Measurements from ENCODE around the gene KISS1.

The KISS1 gene

DNA sequence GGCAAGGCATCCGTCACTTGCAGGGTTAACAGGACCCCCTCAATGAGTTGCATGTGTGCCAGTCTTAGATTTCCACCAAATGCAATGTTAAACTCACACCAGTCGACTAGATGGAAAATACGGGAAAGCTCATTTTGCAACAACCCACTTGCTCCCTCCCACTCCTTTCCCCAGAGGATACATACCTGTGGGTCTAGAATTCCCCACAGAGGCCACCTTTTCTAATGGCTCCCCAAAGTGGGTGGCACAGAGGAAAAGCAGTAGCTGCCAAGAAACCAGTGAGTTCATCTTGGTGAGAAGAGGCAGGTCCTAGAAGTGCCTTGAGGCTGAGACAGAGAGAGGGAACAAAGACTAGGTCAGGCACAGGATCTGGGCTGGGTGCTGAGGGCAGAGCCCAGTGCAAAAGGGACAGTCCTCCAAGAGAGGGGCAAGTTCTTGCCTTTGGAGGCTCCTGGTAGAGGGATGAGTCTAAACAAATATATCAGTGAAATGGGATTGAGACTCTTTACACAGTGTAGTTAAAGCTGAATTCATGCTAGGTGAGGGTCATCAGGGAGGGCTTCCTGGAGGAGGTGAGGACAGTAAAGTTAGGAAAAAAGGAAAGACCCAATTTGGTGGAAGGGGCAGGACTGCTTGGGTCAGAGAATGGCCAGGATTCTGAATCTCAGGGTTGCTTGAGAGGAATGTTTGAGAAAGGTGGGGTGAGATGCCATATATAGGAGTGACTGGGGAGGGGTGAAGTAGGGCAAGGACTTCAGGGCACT is 3.5 kb downstream of the KISS1 start:
- in situ Hi-C loops (cut with MboI; ENCODE audit: low sequenced_read_pairs), result no loop called here

DNA sequence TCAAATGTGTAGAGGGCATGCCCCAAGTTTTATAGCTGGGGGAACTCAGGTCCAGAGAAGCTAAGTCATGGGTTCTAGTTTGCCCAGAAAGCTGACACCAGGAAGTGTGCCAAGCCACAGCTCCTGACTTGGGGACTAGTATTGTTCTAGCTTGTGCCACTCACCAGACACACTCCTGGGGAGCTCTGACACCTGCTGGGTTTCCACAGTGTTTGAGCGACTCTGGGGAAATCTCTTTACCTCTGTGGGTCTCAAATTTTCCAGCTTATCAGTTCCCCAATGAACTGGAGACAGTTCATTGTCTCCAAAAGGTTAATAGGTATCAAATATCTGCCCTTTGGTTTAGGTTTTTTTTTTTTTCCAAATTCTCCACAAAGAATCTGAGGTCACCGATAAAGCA is 4.2 kb downstream of the KISS1 start:
- in situ Hi-C loops (cut with MboI; ENCODE audit: low sequenced_read_pairs), result no loop called here

DNA sequence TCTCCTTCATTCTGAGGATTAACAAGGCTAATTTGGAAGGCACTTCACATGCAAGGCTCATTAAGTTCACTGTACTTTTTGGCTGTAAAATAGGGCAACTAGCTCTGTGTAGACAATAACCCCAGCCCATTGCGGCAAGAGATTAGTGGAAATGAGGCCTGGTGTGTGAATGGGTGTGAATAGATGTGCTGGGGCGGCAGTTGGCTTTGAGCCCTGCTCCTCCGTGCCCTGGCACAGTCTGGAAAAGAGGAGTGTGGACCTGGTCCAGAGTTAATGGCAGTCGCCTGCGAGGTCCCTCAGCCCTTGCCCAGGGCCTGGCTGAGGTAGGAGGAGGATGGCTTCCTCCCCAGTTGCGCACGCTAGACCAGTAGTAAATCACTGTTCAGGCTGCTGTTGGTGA is 4.8 kb downstream of the KISS1 start:
- in situ Hi-C loops (cut with MboI; ENCODE audit: low sequenced_read_pairs), result no loop called here

DNA sequence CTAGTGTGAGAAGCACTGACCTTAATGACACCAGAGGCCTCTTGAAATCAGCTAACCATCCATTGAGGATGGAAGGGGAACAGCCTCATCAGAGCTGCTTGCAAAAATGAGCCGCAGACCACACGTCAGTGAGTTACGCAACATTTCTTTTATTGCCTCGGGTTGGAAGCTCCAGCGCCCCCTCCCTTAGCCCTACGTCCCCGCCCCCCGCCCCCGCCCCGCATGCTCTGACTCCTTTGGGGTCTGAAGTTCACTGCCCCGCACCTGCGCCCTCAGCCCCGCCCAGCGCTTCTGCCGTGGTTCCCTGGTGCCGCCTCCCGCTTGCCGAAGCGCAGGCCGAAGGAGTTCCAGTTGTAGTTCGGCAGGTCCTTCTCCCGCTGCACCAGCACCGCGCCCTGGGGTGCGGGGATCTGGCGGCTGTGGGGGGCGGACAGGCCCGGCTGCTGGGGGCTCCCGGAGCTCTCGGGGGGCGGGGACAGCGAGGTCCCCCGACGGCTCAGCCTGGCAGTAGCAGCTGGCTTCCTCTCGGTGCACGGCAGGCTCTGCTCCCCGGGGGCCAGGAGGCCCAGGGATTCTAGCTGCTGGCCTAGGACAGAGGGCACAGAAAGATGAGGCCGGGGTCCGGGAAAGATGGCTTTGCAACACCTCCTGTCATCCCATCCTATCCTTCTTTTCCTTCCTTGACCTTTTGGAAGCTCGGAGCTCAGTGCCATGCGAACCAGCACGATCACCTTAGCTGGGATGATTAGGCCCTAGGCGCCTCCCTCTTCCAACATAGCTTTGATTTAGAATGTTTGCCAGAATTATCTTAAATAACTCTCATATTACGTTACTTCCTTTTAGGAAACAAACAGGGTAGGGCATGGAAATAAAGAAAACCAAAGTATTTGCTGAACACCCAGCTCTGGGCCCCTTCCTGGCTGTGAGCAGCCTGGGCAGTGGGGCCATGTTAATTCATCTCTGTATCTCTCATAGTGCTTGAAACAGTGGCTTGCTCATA is 5.8 kb downstream of the KISS1 start:
- in situ Hi-C loops (cut with MboI; ENCODE audit: low sequenced_read_pairs), result no loop called here

DNA sequence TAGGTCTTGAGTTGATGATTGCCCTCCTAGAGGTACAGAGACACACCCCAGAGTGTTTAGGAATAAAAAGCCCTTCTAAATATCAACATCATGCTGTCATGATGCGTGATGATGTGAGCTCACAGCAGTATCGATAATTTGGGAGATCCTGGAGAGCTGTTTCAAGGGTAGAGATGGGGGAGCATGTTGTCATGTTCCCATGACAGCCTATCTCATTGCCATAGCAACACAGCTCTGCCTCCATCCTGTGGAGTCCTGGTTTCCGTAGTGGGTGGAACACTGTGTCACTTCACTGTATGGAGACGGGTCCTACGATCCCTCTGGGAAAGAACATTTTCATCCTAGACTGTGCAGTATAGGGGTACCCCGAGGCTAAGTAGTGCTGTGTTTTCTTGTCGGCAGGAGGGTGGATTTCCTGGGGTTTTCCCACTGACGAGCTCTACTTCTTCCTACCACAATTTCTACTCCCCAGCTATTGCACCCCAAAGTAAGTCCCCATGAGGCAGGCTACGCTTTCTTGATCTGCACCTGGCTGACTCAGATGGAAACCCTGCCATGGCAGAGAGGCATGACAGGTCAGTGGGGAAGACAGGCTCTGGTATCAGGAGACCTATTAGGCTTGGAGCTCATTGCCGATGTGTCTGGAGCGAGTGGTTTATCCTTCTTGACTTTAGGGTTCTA is 7.2 kb downstream of the KISS1 start:
- in situ Hi-C loops (cut with MboI; ENCODE audit: low sequenced_read_pairs), result no loop called here

DNA sequence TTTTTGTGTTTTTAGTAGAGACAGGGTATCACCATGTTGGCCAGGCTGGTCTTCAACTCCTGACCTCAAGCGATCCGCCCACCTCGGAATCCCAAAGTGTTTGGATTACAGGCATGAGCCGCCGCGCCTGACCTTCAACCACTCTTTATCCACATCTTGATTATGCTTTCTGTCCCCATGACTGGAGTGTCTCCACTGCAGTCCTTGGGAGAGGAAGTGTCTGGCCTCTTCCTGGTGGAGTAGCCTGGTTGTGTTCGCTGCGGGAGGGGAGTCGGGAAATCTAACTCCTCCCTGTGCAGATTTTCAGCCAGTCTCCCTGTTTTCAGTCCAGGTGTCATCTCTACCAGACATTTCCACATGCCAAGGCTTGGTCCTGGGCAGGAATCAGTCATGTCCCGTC is 9.7 kb downstream of the KISS1 start:
- in situ Hi-C loops (cut with MboI; ENCODE audit: low sequenced_read_pairs), result no loop called here

DNA sequence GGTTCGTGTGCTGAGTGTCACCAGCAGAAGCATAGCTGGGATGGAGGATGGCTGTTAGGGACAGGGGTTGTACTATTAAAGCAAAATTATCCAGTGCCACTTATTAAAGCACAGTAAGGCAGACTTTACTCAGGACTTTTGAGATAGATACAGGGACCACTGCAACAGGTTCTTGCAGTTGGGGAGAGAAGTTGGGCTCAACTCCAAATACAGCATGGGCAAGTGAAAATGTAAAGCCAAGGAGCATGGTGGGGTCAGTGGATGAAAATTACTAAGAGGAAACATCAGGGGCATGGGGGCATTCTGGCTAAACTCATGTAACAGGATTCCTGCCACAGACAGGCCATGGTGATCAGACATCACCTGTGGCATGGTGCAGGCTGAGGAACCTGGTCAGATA is 15.2 kb downstream of the KISS1 start:
- in situ Hi-C loops (cut with MboI; ENCODE audit: low sequenced_read_pairs), result no loop called here

DNA sequence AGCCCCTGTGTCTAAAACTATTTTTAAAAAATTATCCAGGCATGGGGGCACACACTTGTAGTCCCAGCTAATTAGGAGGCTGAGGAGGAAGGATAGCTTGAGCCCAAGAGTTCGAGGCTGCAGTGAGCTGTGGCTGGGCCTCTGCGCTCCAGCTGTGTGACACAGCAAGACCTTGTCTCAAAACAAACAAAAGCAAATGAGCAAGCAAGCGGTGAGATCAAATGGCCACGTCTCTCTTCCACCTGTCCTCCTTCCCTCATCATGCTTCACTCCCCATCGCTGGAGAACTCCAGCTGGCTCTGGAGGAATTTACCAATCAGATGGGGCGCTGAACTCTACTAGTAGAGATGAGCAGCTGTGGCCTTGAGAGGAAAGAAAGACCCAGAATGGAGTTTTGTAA is 16.2 kb downstream of the KISS1 start:
- in situ Hi-C loops (cut with MboI; ENCODE audit: low sequenced_read_pairs), result no loop called here

DNA sequence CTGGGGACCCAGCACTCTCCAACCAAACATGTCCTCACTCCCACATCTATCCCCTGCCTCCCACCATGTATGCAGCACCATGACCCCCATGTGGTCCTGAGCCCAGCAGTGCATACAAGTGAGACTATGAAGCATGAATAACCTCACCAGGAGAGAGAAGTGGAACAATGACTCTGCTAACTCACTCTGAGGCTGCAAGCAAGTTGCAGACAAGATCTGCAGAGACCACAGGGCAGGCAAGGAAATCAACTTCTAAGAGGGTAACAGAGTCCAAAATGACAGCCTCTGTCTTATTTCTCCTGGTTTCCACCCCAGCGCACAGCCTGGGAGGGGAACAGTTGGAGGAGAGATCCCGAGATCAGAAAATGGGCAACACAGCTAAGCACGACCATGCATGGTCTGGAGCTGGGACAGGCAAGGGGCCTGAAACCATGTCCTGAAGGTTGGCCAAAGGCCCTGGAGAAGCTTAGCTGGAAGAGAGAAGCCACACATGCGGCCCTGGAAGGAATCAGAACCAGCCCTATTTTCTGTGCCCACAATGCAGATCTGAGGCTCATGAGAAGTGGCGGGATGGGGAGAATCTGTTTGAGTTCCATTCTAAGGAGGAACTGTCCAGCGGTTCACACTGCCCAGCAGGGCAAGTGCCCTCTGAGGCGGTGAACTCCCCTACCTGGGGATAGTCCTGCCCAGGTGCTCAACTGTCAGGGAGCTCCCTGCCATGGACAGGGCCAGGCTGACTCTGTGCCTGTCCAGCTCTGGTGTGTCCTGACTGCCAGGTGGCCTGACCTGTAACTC is 17.6 kb downstream of the KISS1 start:
- in situ Hi-C loops (cut with MboI; ENCODE audit: low sequenced_read_pairs), result no loop called here

DNA sequence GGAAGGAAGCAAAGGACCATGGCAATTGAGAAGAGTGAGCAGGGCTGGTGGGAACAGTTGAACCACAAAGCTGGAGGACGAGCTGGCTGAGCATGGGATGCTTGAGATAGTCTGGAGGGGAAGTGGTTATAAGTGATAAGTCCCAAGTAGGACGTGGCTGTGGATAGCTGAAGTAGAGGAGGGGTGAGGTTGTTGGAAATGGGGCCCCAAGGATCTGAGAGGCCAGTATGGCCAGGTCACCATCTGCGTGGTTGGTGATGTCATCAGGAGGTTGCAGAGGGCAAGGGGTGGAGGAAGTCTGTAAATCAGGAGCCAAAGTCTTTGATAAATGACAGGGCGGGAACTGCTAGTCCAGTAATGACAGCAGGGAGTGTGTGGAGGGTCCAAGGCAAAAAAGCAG is 19.2 kb downstream of the KISS1 start:
- in situ Hi-C loops (cut with MboI; ENCODE audit: low sequenced_read_pairs), result no loop called here

DNA sequence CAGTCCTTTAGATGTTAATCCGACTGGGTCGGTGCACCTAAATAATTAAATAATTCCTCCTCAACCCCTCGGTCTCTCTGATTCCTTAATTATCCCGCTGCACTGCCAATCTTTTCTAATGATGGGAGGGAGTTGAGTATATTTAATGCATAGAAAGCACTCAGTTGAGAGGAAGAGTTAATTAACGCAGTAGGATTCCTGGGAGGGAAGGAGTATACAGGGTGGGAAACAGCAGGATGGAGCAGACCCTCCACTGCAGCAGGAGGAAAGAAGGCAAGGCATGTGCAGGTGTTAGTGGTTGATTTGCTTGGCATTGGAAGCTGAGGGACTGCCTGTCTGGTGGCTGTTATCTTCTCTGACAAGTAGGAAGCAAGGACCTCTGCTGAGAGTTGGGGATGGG is 20.2 kb downstream of the KISS1 start:
- in situ Hi-C loops (cut with MboI; ENCODE audit: low sequenced_read_pairs), result no loop called here

DNA sequence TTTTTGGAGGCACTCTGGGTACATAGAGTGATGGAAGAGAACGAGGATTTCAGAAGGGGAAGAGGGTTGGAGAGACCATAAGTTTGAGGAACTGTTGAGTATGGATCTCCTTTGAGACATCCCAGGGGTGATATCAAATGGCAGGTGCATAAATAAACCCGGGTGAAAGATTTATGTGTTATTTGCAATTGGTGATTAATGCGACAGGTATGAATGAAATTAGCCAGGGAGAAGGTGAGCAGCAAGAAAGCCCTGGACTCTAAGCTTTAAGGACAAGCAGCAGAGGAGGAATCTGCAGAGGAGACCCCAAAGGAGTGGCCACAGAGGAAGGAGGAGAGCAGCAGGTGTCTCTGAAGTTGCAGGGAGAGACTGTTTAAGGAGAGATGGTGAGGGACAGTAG is 21.3 kb downstream of the KISS1 start:
- in situ Hi-C loops (cut with MboI; ENCODE audit: low sequenced_read_pairs), result no loop called here

DNA sequence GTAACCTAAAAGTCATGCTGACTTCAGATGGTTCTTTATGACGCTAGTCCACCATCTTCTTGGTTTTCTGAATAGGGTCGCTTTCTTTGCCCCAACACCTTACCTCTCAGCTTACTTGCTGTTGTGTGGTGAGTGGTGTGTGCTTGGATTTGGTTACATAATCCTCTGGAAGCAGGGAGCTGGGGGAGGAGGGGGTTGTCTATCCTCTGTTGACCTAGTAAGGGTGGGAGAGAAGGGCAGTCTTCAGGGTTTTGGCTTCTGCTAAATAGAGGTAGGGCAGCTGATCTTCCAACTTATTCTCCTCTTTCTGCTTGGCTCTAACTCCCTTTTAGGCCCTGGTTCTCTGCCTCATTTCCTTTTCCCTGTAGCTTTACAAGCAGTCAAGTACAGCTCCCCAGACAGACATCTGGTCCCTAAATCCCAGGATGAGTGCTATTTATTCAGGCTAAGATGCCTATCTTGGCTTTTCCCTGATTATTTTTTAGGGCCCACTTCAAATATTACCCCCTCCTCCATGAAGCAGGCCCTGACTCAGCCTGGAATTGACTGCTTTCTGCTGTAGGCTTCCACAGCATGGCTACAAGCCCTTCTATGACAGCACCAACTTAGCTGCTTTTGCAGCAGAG is 23.8 kb downstream of the KISS1 start:
- in situ Hi-C loops (cut with MboI; ENCODE audit: low sequenced_read_pairs), result no loop called here

DNA sequence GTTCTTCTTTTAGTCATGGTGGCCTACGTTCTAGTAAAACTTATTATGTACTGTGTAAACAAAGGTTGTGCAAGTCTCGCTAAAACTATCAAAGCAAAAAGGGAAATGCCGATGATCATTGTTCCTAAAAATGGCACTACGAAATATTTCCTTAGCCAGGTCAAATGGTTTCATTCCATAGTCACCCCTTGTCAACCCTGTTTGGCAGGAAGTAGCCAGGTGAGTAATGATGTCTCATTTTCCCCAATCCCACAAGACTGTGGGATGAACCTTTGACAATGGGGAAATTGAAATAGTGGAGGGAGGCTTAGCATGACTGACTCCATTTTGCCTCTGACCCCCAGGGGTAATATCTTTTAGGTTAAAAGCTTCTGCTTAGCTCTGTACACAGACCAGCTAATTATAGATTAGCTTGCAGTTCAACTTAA is 24.5 kb downstream of the KISS1 start:
- in situ Hi-C loops (cut with MboI; ENCODE audit: low sequenced_read_pairs), result no loop called here

DNA sequence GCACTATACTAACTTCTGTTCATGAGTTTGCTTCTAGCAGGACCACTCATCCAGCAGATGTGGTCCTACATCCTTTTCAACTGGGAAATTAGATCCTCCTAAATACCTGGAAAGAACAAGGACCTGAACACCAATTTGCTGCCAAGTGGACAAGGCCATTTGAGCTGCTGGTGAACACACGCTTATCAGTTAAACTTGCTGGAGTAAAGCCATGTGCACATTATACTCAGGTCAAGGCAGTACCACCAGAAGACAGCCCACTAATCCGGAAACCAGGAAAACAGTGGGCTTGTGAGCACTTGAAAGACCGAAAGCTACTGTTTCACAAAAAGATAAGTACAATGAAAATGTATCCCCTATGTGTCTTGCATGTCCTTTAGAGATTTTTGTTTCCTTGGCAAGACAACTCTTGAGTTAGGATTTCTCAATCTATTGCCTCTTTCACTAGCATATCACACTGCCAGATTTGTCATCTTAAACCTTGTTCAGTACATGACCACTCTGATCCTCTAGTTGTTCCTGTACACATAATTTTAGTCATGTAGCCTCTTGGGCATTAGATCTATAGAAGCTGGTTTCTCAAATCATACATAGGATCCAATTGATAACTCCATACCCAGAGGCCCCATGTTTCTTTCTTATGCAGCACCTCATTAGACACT is 25.7 kb downstream of the KISS1 start:
- in situ Hi-C loops (cut with MboI; ENCODE audit: low sequenced_read_pairs), result no loop called here

DNA sequence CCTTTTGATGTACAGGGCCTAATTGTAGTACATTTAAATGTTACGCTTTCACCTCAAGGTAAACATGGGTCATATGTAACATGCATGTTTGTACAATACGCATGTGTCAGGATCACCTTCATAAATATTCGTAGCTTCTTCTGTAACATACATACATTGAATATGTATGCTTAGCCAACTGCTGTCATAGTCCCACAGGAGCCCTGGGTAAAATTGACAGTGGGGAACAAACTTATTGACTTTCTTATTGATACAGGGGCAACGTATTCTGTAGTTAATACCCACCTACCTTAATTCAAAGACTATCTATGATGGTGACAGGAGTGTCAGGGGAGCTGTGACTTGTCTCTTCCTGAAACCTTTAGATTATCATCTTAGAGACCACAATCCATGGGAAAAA is 26.4 kb downstream of the KISS1 start:
- in situ Hi-C loops (cut with MboI; ENCODE audit: low sequenced_read_pairs), result loop anchor here (10.0 kb wide), 1 partner anchor 205 kb away; no protein-coding TSS in a partner anchor

DNA sequence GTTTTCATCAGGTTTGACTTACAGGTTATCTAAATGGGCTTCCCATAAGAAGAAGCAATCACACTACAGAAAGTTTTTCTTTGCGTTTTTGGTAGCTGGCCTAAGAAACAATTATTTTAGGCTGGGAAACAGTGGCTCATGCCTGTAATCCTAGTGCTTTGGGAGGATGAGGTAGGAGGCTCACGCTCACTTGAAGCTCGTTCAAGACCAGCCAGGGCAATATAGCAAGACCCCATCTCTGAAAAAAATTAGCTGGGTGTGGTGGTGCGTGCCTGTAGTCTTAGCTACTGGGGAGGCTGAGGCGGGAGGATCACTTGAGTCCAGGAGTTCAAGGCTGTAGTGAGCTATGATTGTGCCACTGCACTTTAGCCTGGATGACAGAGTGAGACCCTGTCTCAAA is 28.6 kb downstream of the KISS1 start:
- in situ Hi-C loops (cut with MboI; ENCODE audit: low sequenced_read_pairs), result loop anchor here (10.0 kb wide), 1 partner anchor 207 kb away; no protein-coding TSS in a partner anchor

DNA sequence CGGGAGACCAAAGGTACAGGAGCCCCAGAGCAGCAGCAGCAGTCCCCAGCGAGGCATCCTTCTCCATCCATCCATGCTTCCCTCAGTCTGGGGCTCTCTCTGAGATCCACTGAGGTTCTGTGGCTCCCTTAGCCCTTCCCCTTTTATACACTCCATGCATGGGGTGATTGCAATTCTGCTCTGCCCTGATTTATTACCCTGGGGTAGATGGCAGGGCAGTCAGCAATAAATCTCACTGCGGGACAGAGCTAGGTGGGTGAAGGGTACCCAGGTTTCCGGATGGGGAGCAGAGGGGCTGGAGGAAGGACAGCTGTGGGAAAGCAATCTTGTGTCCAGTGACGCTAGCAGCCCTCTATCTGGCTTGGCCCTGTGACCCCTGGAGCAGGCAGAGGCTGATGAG is 30.1 kb downstream of the KISS1 start, which contains the start of gene REN:
TSS of gene REN (minus strand) at position 119 of the 400 bp plus-strand sequence. CDS start at position 75, 44 bp downstream.
- in situ Hi-C loops (cut with MboI; ENCODE audit: low sequenced_read_pairs), result loop anchor here (10.0 kb wide), 1 partner anchor 209 kb away; no protein-coding TSS in a partner anchor

DNA sequence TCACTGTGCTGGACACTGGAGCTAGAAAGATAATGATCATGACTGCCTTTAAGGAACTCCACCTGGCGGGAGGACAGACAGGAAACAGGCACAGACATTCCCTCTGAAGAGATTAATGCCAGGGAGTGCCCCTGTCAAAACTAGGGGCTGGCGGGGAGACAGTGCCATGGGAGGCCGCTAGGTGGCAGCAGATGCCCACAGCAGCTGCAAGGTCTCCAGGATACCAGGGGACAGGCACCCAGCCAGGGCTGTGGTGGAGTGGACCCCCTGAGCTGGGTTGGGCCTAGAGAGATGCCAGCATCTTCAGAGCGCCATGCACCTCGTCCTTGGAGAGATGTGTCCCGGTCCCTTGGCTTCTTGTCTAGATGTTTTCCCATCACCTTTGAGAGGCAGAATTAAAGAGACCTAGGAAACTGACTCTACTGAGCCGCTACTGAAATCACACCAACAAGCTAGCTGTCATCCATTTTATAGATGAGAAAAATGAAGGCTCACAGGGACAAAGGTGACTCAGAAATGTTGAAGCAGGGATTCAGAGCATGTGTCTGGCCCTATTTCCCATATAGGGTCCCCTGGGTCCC is 33.7 kb downstream of the KISS1 start:
- in situ Hi-C loops (cut with MboI; ENCODE audit: low sequenced_read_pairs), result loop anchor here (10.0 kb wide), 1 partner anchor 212 kb away; no protein-coding TSS in a partner anchor

Data from HL-60/S4 (cell line).